Heart left ventricle (tissue), 16 donors: ENCODE data around the gene TNFRSF18. TPM values are rescaled to one million over a fixed set of nuclear protein-coding genes. Genes with fewer than 3 reads are reported as not detected.
"Not testable (repeated sequence)": the region's sequence is repeated elsewhere in the genome, so short reads cannot be mapped to it uniquely, and the experiment has no call there.

Source experiments
- ATAC-seq, 4 donors: fragments of 200-7000 bp; cut with Tn5 transposase; one replicate each; pipeline ENCODE4 v1.9.1; 2020 to 2022; ENCODE audit warnings: moderate library complexity in 4 of 4, mild to moderate bottlenecking in 3 of 4, moderate number of reproducible peaks in 1 of 4
- DNase-seq, 5 donors: peaks; one replicate each; pipeline ENCODE4 v3.0.0-alpha.2; 2020
- H3K27ac ChIP-seq, 12 donors: fragments of 200-600 bp; sonication (generic) in 4 of 12; one replicate each; pipeline versions ENCODE4 v1.5.0 to v1.8.0; 2016 to 2022; ENCODE audit warnings: mild to moderate bottlenecking in 2 of 12
- H3K27me3 ChIP-seq, 9 donors: fragments of 200-600 bp; sonication (generic) in 2 of 9; one replicate each; pipeline versions ENCODE4 v1.5.1 to v1.8.0; 2016 to 2022; ENCODE audit warnings: mild to moderate bottlenecking in 3 of 9
- H3K36me3 ChIP-seq, 9 donors: fragments of 200-600 bp; sonication (generic) in 2 of 9; one replicate each; pipeline versions ENCODE4 v1.5.0 to v1.8.0; 2018 to 2022; ENCODE audit warnings: mild to moderate bottlenecking in 2 of 9
- H3K4me1 ChIP-seq, 12 donors: fragments of 200-600 bp; sonication (generic) in 4 of 12; one replicate each; pipeline versions ENCODE4 v1.5.0 to v1.8.0; 2016 to 2022; ENCODE audit warnings: mild to moderate bottlenecking in 3 of 12
- H3K4me3 ChIP-seq, 12 donors: fragments of 200-600 bp; sonication (generic) in 4 of 12; one replicate each; pipeline versions ENCODE4 v1.5.0 to v1.8.0; 2017 to 2022; ENCODE audit warnings: mild to moderate bottlenecking in 9 of 12, moderate library complexity in 4 of 12
- H3K9me3 ChIP-seq, 12 donors: fragments of 200-600 bp; sonication (generic) in 4 of 12; one replicate each; pipeline versions ENCODE4 v1.5.0 to v1.8.0; 2016 to 2022; ENCODE audit warnings: mild to moderate bottlenecking in 1 of 12
- CTCF ChIP-seq, 12 donors: fragments of 200-600 bp; sonication (generic) in 4 of 12; IDR thresholded peaks; one replicate each; pipeline versions ENCODE4 v1.5.0 to v1.8.0; 2018 to 2022; ENCODE audit warnings: antibody characterized with exemption in 12 of 12, mild to moderate bottlenecking in 5 of 12
- POLR2A ChIP-seq, 2 donors: fragments of 450-650 bp; IDR thresholded peaks; one replicate each; pipeline ENCODE4 v1.6.1; 2017; ENCODE audit warnings: antibody characterized with exemption in 2 of 2, mild to moderate bottlenecking in 2 of 2, moderate library complexity in 2 of 2
- WGBS, 4 donors: extraction: QIAGEN DNeasy Blood & Tissue Kit in 2 of 4; methylation state at CpG; one replicate each; pipeline versions ENCODE4 v1.1.5 to v1.1.7; 2013 to 2018; 5-methylcytosine and 5-hydroxymethylcytosine counted together
- intact Hi-C, 10 donors: fragments of 100-400 bp; cut with DNase I; formaldehyde crosslinking; loops; one replicate each; pipeline versions ENCODE4 v1.11.1 to v1.14.2; 2022
- polyA plus RNA-seq, 2 donors: library from polyadenylated mRNA; stranded (reverse); fragments of 200-250 nt; gene quantifications; one replicate each; pipeline ENCODE4 v1.2.3, GENCODE V29; 2013
- total RNA-seq, 9 donors: library from RNA; depleted of rRNA in 2 of 9; stranded (reverse); fragments of >200 nt in 2 of 9; fragmentation: NEBNext Ultra II Directional in 3 of 9; extraction: Animal tissue kit (Norgen Biotek cat#: 25700) in 3 of 9; gene quantifications; one replicate each; pipeline versions ENCODE4 v1.1.0 to v1.2.4, GENCODE V29; 2016 to 2023
- donor health status: ischemic (EF 13 %, LVEDD 7.1; RV severe dilation, severe dysfunction).
- donor health status: healthy with polysubstance abuse.
- donor health status: DM: no; HTN: yes; CAD: no.
- donor health status: DM: no; HTN: no; CAD: no.
- donor health status: ischemic (EF 25% LVEDD 6.9; RV normal size, moderate dysfunction).
- donor health status: ischemic (EF 25% LVEDD 5.7; RV mildly dilated, moderate dysfunction).
- donor health status: healthy.
- donor health status: DM: yes; HTN: yes; CAD: no.
- donor health status: ischemic (EF 35%, LVEDD 5.7; RV mildly dilated, moderate dysfunction).
- donor health status: nonischemic (EF 11% LVEDD 7.7; RV severe dilation, severe dysfunction).
- donor health status: DM: yes; HTN: yes; CAD: no.
- donor health status: PGD.
- donor health status: ischemic (EF 29% LVEDD 5.4; RV normal size, mild dysfunction).
- donor health status: nonischemic (EF 23%, LVEDD 6.1; RV moderate dilation, normal function).

TNFRSF18 gene
- total and polyA plus RNA-seq, 11 donors: 0.24 to 0.93 (median 0.77) TPM; not detected in 8

GRCh38 chr1:1179346-1179982 is 26.9 kb downstream of the TNFRSF18 start:
- intact Hi-C loops: no loop called here
- TF ChIP-seq CTCF (IDR thresholded peaks at IDR 0.05): no peak
- TF ChIP-seq POLR2A (IDR thresholded peaks at IDR 0.05): no peak
- Histone ChIP-seq H3K9me3 (no peaks in the 10 kb centered on the region), H3K4me3 (no peak overlapping the region), H3K27ac (no peak overlapping the region), H3K4me1 (peaks cover 0 to 14% (median 0%) of the 10 kb centered on the region in 12 donors), H3K36me3 (no peaks in the 10 kb centered on the region), H3K27me3 (peaks cover 0 to 56% (median 25%) of the 10 kb centered on the region in 9 donors)
- WGBS, 4 donors: 78 to 96% (median 82%) methylated on average over 11 to 25 of the region's 25 CpGs
- DNase-seq (peak in 4 of 5 donors; percentile 6 to 53 (median 22)), ATAC-seq (no peak)

- DNase-seq: peak in 4 of 5 donors; percentile 4 to 48 (median 10)
- Histone ChIP-seq H3K4me1 (peaks cover 0 to 17% (median 0%) of the 10 kb centered on the region in 12 donors), H3K36me3 (no peaks in the 10 kb centered on the region), H3K27me3 (peaks cover 5 to 62% (median 30%) of the 10 kb centered on the region in 9 donors), H3K9me3 (no peaks in the 10 kb centered on the region), H3K4me3 (no peak overlapping the region), H3K27ac (no peak overlapping the region)
- intact Hi-C loops: no loop called here
- 79 to 88% (median 84%) methylated on average over 16 to 32 of the region's 32 CpGs for WGBS, 4 donors
- no peak for ATAC-seq
- TF ChIP-seq POLR2A (IDR thresholded peaks at IDR 0.05) (no peak), CTCF (IDR thresholded peaks at IDR 0.05) (no peak)
Measured at GRCh38 chr1:1178794-1179331, 27.5 kb downstream of the TNFRSF18 start.

- intact Hi-C loops: no loop called here
- H3K27ac ChIP-seq: no peak overlapping the region
- H3K4me1 ChIP-seq: peaks cover 0 to 17% (median 0%) of the 10 kb centered on the region in 12 donors
- no peak for ATAC-seq
- H3K9me3 ChIP-seq: no peaks in the 10 kb centered on the region
- H3K36me3 ChIP-seq: no peaks in the 10 kb centered on the region
- 78 to 82% (median 80%) methylated on average over 20 to 21 of the region's 21 CpGs for WGBS, 4 donors
- no peak overlapping the region for H3K4me3 ChIP-seq
- TF ChIP-seq CTCF (IDR thresholded peaks at IDR 0.05) (no peak), POLR2A (IDR thresholded peaks at IDR 0.05) (no peak)
- peak in 3 of 5 donors; percentile 3 to 51 (median 13) for DNase-seq
- peaks cover 17 to 74% (median 42%) of the 10 kb centered on the region in 9 donors for H3K27me3 ChIP-seq
Measured at GRCh38 chr1:1177452-1178206, 28.8 kb downstream of the TNFRSF18 start.

- Histone ChIP-seq H3K27me3 (peaks cover 24 to 81% (median 43%) of the 10 kb centered on the region in 9 donors), H3K36me3 (no peaks in the 10 kb centered on the region), H3K4me3 (no peak overlapping the region), H3K9me3 (no peaks in the 10 kb centered on the region), H3K4me1 (peaks cover 0 to 10% (median 0%) of the 10 kb centered on the region in 12 donors), H3K27ac (no peak overlapping the region)
- WGBS, 4 donors: 77 to 82% (median 77%) methylated on average over 7 of the region's 7 CpGs
- DNase-seq (peak in 1 of 5 donors; percentile 7), ATAC-seq (no peak)
- intact Hi-C loops: no loop called here
- TF ChIP-seq POLR2A (IDR thresholded peaks at IDR 0.05): no peak
- TF ChIP-seq CTCF (IDR thresholded peaks at IDR 0.05): no peak
Measured at GRCh38 chr1:1176931-1177330, 29.5 kb downstream of the TNFRSF18 start.

- H3K27me3 ChIP-seq: peaks cover 25 to 88% (median 49%) of the 10 kb centered on the region in 9 donors
- intact Hi-C loops, H3K9me3 ChIP-seq, ATAC-seq, H3K36me3 ChIP-seq, H3K4me1 ChIP-seq, H3K4me3 ChIP-seq, H3K27ac ChIP-seq: not testable (repeated sequence)
- 28 to 32% (median 30%) methylated on average over 20 to 22 of the region's 22 CpGs for WGBS, 4 donors
- peak in 2 of 5 donors; percentile 3 to 33 for DNase-seq
Measured at GRCh38 chr1:1176063-1176761, 30.2 kb downstream of the TNFRSF18 start.
